Measurements from ENCODE around the gene PRRG2. TPM values are rescaled to one million over a fixed set of nuclear protein-coding genes. Genes with fewer than 3 reads are reported as not detected.
A peak's percentile ranks its signal among the peaks of the same experiment; 100 is the strongest.

The PRRG2 gene
- total and polyA plus RNA-seq, 4 donors: 0.78 to 1.5 (median 0.81) TPM

DNA sequence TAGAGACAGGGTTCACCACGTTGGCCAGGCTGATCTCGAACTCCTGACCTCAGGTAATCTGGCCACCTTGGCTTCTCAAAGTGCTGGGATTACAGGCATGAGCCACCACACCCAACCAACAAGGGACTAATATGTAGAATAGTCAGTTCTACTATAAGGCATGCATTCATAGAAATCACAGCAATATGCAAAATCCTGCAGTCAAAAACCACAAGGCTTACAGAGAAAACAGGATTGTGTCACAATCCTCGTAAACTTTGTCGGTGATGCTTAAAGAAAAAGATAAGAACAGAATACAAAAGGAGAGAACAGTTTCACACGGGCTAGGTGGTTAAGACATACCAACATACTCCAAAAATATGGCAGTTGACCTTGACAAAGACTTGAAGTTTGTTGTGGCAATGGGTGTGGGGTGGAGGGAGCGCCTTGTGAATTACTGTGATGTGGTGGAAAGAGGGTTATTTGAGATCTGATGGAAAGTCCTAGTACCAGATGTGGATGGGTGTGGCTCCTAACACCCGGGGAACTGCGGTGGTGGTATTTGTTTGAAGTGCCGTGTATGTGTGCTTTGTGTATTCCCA, 13.2 kb upstream of the PRRG2 start:
- Histone ChIP-seq H3K4me1 (ENCODE audit: control insufficient read depth, insufficient read depth, low read length) (peaks cover 4% of the 10 kb centered on the region), H3K27ac (ENCODE audit: low read depth, low read length) (peak overlapping the region; percentile 30), H3K9me3 (ENCODE audit: control insufficient read depth, insufficient read depth, low read length) (no peaks in the 10 kb centered on the region), H3K36me3 (ENCODE audit: control insufficient read depth, insufficient read depth, low read length) (peaks cover under 1% of the 10 kb centered on the region), H3K27me3 (ENCODE audit: control insufficient read depth, insufficient read depth, low read length) (no peaks in the 10 kb centered on the region), H3K4me3 (ENCODE audit: low read depth, low read length) (no peak overlapping the region)
- 86% methylated on average over 1 of the region's 9 CpGs for WGBS (ENCODE audit: insufficient coverage)
- no peak for DNase-seq (ENCODE audit: low read depth in 4 of 6, low spot score in 6 of 6)

DNA sequence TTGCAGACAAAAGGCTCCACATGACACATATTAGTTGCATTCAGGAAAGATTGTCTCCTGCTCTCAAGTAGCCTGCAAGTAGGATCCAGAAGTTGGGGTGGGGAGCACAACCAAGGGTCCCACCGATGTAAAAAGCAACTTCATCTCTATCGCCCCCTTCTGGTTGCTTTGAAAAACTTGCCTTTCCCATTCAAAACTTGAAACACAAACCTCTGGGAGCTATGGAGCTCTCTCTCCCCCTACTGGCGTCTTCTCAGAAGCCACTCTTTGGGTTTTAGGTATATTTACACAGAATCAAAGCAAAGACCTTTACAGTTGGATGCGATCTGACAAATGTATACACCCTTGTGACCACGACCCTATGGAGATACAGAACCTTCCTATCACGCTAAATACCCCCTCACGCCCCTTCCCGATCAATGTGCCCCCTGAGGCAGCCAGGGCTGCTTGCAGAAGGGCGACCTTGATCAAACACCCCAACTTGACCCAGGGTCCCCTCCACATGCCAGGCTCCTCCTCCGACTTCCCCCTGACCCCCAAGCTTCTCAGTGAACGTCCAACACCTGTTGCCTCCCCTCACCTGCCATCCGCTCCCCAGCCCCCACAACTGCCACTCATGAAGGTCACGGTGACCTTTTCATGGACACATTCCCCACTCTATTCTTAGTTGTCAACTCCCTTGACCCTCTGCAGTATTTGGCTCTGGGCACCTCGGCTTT, 10.8 kb upstream of the PRRG2 start:
- peaks cover 4% of the 10 kb centered on the region for H3K4me1 ChIP-seq (ENCODE audit: control insufficient read depth, insufficient read depth, low read length)
- peaks cover 16% of the 10 kb centered on the region for H3K36me3 ChIP-seq (ENCODE audit: control insufficient read depth, insufficient read depth, low read length)
- no peak overlapping the region for H3K4me3 ChIP-seq (ENCODE audit: low read depth, low read length)
- 29% methylated on average over 13 of the region's 14 CpGs for WGBS (ENCODE audit: insufficient coverage)
- no peak overlapping the region for H3K27ac ChIP-seq (ENCODE audit: low read depth, low read length)
- no peaks in the 10 kb centered on the region for H3K9me3 ChIP-seq (ENCODE audit: control insufficient read depth, insufficient read depth, low read length)
- H3K27me3 ChIP-seq (ENCODE audit: control insufficient read depth, insufficient read depth, low read length): no peaks in the 10 kb centered on the region
- peak in 3 of 6 donors; percentile 60 to 92 (median 88) for DNase-seq (ENCODE audit: low read depth in 4 of 6, low spot score in 6 of 6)

DNA sequence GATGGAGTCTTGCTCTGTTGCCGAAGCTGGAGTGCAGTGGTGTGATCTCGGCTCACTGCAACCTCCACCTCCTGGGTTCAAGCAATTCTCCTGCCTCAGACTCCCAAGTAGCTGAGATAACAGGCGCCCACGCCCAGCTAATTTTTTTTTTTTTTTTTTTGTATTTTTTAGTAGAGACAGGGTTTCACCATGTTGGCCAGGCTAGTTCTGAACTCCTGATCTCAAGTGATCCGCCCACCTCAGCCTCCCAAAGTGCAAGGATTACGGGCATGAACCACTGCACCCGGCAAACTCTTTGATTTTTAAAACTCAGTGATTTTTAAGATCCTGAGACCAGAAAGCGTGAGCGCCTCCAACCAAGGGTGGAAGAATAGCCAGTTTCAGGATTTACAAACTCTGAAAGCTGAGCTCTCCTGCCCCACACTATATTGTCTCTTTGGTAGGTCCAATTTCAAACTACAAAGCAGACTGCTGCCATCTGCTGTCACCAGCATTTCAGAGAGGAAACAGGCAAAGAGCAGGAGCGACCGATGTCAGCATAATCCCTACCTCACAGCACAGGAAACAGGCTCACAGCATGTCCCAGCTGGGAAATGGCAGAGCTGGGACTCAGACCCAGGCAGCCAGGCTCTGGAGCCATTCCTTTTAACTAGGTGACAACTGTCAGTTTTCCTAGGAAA, 10.0 kb upstream of the PRRG2 start:
- peaks cover 4% of the 10 kb centered on the region for H3K4me1 ChIP-seq (ENCODE audit: control insufficient read depth, insufficient read depth, low read length)
- H3K27ac ChIP-seq (ENCODE audit: low read depth, low read length): no peak overlapping the region
- peaks cover 21% of the 10 kb centered on the region for H3K36me3 ChIP-seq (ENCODE audit: control insufficient read depth, insufficient read depth, low read length)
- H3K4me3 ChIP-seq (ENCODE audit: low read depth, low read length): no peak overlapping the region
- peak in 2 of 6 donors; percentile 48 to 55 for DNase-seq (ENCODE audit: low read depth in 4 of 6, low spot score in 6 of 6)
- WGBS (ENCODE audit: insufficient coverage): 73% methylated on average over 6 of the region's 11 CpGs
- H3K27me3 ChIP-seq (ENCODE audit: control insufficient read depth, insufficient read depth, low read length): no peaks in the 10 kb centered on the region
- no peaks in the 10 kb centered on the region for H3K9me3 ChIP-seq (ENCODE audit: control insufficient read depth, insufficient read depth, low read length)

- 90% methylated on average over 4 of the region's 7 CpGs for WGBS (ENCODE audit: insufficient coverage)
- peaks cover 23% of the 10 kb centered on the region for H3K36me3 ChIP-seq (ENCODE audit: control insufficient read depth, insufficient read depth, low read length)
- no peaks in the 10 kb centered on the region for H3K27me3 ChIP-seq (ENCODE audit: control insufficient read depth, insufficient read depth, low read length)
- no peaks in the 10 kb centered on the region for H3K9me3 ChIP-seq (ENCODE audit: control insufficient read depth, insufficient read depth, low read length)
- no peak overlapping the region for H3K27ac ChIP-seq (ENCODE audit: low read depth, low read length)
- DNase-seq (ENCODE audit: low read depth in 4 of 6, low spot score in 6 of 6): no peak
- H3K4me1 ChIP-seq (ENCODE audit: control insufficient read depth, insufficient read depth, low read length): peaks cover 4% of the 10 kb centered on the region
- H3K4me3 ChIP-seq (ENCODE audit: low read depth, low read length): no peak overlapping the region
Observed at GRCh38 chr19:49573009-49573408, 8.1 kb upstream of the PRRG2 start.

- no peak overlapping the region for H3K27ac ChIP-seq (ENCODE audit: low read depth, low read length)
- H3K9me3 ChIP-seq (ENCODE audit: control insufficient read depth, insufficient read depth, low read length): no peaks in the 10 kb centered on the region
- no peak for DNase-seq (ENCODE audit: low read depth in 4 of 6, low spot score in 6 of 6)
- H3K27me3 ChIP-seq (ENCODE audit: control insufficient read depth, insufficient read depth, low read length): no peaks in the 10 kb centered on the region
- H3K4me1 ChIP-seq (ENCODE audit: control insufficient read depth, insufficient read depth, low read length): peaks cover 4% of the 10 kb centered on the region
- WGBS (ENCODE audit: insufficient coverage): no CpG with 5 or more reads among the region's 3 CpGs
- no peak overlapping the region for H3K4me3 ChIP-seq (ENCODE audit: low read depth, low read length)
- H3K36me3 ChIP-seq (ENCODE audit: control insufficient read depth, insufficient read depth, low read length): peaks cover 23% of the 10 kb centered on the region
Observed at GRCh38 chr19:49573425-49573824, 7.7 kb upstream of the PRRG2 start.

GRCh38 chr19:49574206-49574755, 6.8 kb upstream of the PRRG2 start:
- WGBS (ENCODE audit: insufficient coverage): no CpG with 5 or more reads among the region's 2 CpGs
- H3K4me3 ChIP-seq (ENCODE audit: low read depth, low read length): no peak overlapping the region
- DNase-seq (ENCODE audit: low read depth in 4 of 6, low spot score in 6 of 6): no peak
- no peaks in the 10 kb centered on the region for H3K9me3 ChIP-seq (ENCODE audit: control insufficient read depth, insufficient read depth, low read length)
- H3K27ac ChIP-seq (ENCODE audit: low read depth, low read length): no peak overlapping the region
- H3K27me3 ChIP-seq (ENCODE audit: control insufficient read depth, insufficient read depth, low read length): no peaks in the 10 kb centered on the region
- H3K36me3 ChIP-seq (ENCODE audit: control insufficient read depth, insufficient read depth, low read length): peaks cover 23% of the 10 kb centered on the region
- peaks cover 4% of the 10 kb centered on the region for H3K4me1 ChIP-seq (ENCODE audit: control insufficient read depth, insufficient read depth, low read length)

DNA sequence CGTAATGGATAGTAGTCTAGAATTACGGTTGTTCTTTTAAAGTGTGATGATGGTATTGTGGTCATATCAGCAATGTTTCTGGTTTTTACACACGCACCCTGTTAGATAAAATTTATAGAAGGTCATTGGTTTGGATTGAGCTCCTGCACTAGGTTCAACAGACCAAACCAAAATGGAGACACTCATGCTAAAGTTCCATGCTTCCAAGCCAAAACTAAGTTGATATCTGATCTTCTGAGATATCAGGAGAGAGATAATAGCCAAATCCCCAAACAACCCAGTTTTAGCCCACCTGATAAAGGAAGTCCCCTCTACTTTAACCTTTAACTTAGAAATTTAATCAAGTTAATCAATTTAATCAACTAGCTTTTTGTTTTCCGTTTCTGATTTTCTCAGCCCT, 1.9 kb upstream of the PRRG2 start:
- H3K4me1 ChIP-seq (ENCODE audit: control insufficient read depth, insufficient read depth, low read length): peaks cover 13% of the 10 kb centered on the region
- no peaks in the 10 kb centered on the region for H3K9me3 ChIP-seq (ENCODE audit: control insufficient read depth, insufficient read depth, low read length)
- H3K27ac ChIP-seq (ENCODE audit: low read depth, low read length): no peak overlapping the region
- H3K27me3 ChIP-seq (ENCODE audit: control insufficient read depth, insufficient read depth, low read length): no peaks in the 10 kb centered on the region
- no peak overlapping the region for H3K4me3 ChIP-seq (ENCODE audit: low read depth, low read length)
- DNase-seq (ENCODE audit: low read depth in 4 of 6, low spot score in 6 of 6): no peak
- peaks cover 15% of the 10 kb centered on the region for H3K36me3 ChIP-seq (ENCODE audit: control insufficient read depth, insufficient read depth, low read length)
- WGBS (ENCODE audit: insufficient coverage): no CpG with 5 or more reads among the region's 4 CpGs

GRCh38 chr19:49579947-49580263, 1.2 kb upstream of the PRRG2 start:
- H3K27ac ChIP-seq (ENCODE audit: low read depth, low read length): peak overlapping the region; percentile 69
- H3K4me3 ChIP-seq (ENCODE audit: low read depth, low read length): peak overlapping the region; percentile 92
- H3K4me1 ChIP-seq (ENCODE audit: control insufficient read depth, insufficient read depth, low read length): peaks cover 16% of the 10 kb centered on the region
- no peaks in the 10 kb centered on the region for H3K27me3 ChIP-seq (ENCODE audit: control insufficient read depth, insufficient read depth, low read length)
- DNase-seq (ENCODE audit: low read depth in 4 of 6, low spot score in 6 of 6): no peak
- WGBS (ENCODE audit: insufficient coverage): 0% methylated on average over 2 of the region's 8 CpGs
- peaks cover 10% of the 10 kb centered on the region for H3K36me3 ChIP-seq (ENCODE audit: control insufficient read depth, insufficient read depth, low read length)
- H3K9me3 ChIP-seq (ENCODE audit: control insufficient read depth, insufficient read depth, low read length): no peaks in the 10 kb centered on the region

GRCh38 chr19:49580264-49581006, 681 bp upstream of the PRRG2 start, which contains the start of gene NOSIP:
NOSIP (minus strand) TSS chr19:49580556; CDS start chr19:49560691, 19,865 bp downstream.
- H3K27me3 ChIP-seq (ENCODE audit: control insufficient read depth, insufficient read depth, low read length): no peaks in the 10 kb centered on the region
- WGBS (ENCODE audit: insufficient coverage): 6% methylated on average over 17 of the region's 31 CpGs
- H3K4me3 ChIP-seq (ENCODE audit: low read depth, low read length): peak within 1 kb of the TSS; percentile 92
- H3K9me3 ChIP-seq (ENCODE audit: control insufficient read depth, insufficient read depth, low read length): no peaks in the 10 kb centered on the region
- DNase-seq (ENCODE audit: low read depth in 4 of 6, low spot score in 6 of 6): peak in 5 of 6 donors; percentile 90 to 99 (median 94)
- peaks cover 8% of the 10 kb centered on the region for H3K36me3 ChIP-seq (ENCODE audit: control insufficient read depth, insufficient read depth, low read length)
- H3K4me1 ChIP-seq (ENCODE audit: control insufficient read depth, insufficient read depth, low read length): peaks cover 21% of the 10 kb centered on the region
- peak within 1 kb of the TSS; percentile 69 for H3K27ac ChIP-seq (ENCODE audit: low read depth, low read length)
